HepG2 (cell line): ENCODE results near the gene ATRNL1. TPM values are rescaled to one million over a fixed set of nuclear protein-coding genes. Genes with fewer than 3 reads are reported as not detected.

Source experiments
- ATAC-seq: fragments of 200-7000 bp; cut with Tn5 transposase; 3 replicates; pipeline ENCODE4 v1.9.1; 2020; ENCODE audit warnings: mild to moderate bottlenecking, moderate library complexity
- BruUV-seq: library from RNA; stranded (reverse); fragments of 400-500 nt; replicated peaks from 2 replicates; lab custom pipeline; 2021; lab: Mats Ljungman, UMichigan
- CTCF ChIA-PET: fragments of 300-600 bp; formaldehyde crosslinking; extraction: SDS; loops from one replicate; lab custom pipeline; 2021; ENCODE audit warnings: low total read pairs, inconsistent platforms, low intra/inter-chr PET ratio; lab: Yijun Ruan, JAX
- POLR2A ChIA-PET: fragments of 350-600 bp; sonication (Branson Sonifier 250); formaldehyde crosslinking; loops from one replicate; lab custom pipeline; 2020; ENCODE audit warnings: antibody characterized with exemption, inconsistent platforms; lab: Yijun Ruan, JAX
- DNase-seq: peaks from one replicate; pipeline ENCODE4 v3.0.0-alpha.2; 2015; ENCODE audit warnings: low spot score
- FAIRE-seq: peaks from 3 replicates; lab custom pipeline; 2011; peaks lifted over from hg19 to GRCh38; lab: Jason Lieb, UNC
- H2AFZ ChIP-seq: one replicate; pipeline ENCODE4 v1.6.1; 2011; ENCODE audit warnings: low read length, inconsistent platforms
- H3K27ac ChIP-seq: fragments of 300-600 bp; 3 replicates; pipeline ENCODE4 v1.8.0; 2011; ENCODE audit warnings: mixed run types, mild to moderate bottlenecking, mixed read lengths, low read length, inconsistent platforms; ENCODE audit not compliant: insufficient read depth; ENCODE audit errors: extremely low read length
- H3K27me3 ChIP-seq, 2 experiments: fragments of 200-600 bp in 1 of 2; 2 replicates in 1 of 2; 3 replicates in 1 of 2; pipeline versions ENCODE4 v1.6.0 to v1.8.0; 2011; ENCODE audit warnings: low read length in 2 of 2, mild to moderate bottlenecking in 2 of 2, moderate library complexity in 2 of 2, inconsistent platforms in 1 of 2; ENCODE audit not compliant: insufficient read depth in 2 of 2, control insufficient read depth in 1 of 2
- H3K36me3 ChIP-seq, 2 experiments: fragments of 200-600 bp in 1 of 2; replicated peaks in 1 of 2; 2 replicates in 1 of 2; 3 replicates in 1 of 2; pipeline versions ENCODE4 v1.5.1 to v1.8.0; 2011; ENCODE audit warnings: low read length in 2 of 2, inconsistent platforms in 1 of 2; ENCODE audit not compliant: insufficient read depth in 2 of 2, control insufficient read depth in 1 of 2
- H3K4me1 ChIP-seq: 2 replicates; pipeline ENCODE4 v1.5.1; 2012; ENCODE audit warnings: low read length, inconsistent platforms; ENCODE audit not compliant: insufficient read depth
- H3K4me2 ChIP-seq: 2 replicates; pipeline ENCODE4 v1.6.0; 2011; ENCODE audit warnings: low read depth, low read length, inconsistent platforms
- H3K4me3 ChIP-seq, 3 experiments: fragments of 200-600 bp in 1 of 3; sonication (generic), shearing (Covaris generic) in 1 of 3; replicated peaks in 1 of 3; 2 replicates each; pipeline ENCODE4 v1.5.1; 2011 to 2016; ENCODE audit warnings: low read length in 3 of 3, inconsistent platforms in 2 of 3, low read depth in 2 of 3, mild to moderate bottlenecking in 2 of 3, control low read depth in 1 of 3, mixed read lengths in 1 of 3; ENCODE audit not compliant: insufficient read depth in 1 of 3
- H3K79me2 ChIP-seq: one replicate; pipeline ENCODE4 v1.6.1; 2011; ENCODE audit warnings: low read length, inconsistent platforms; ENCODE audit not compliant: insufficient read depth
- H3K9ac ChIP-seq: 2 replicates; pipeline ENCODE4 v1.6.0; 2011; ENCODE audit warnings: mild to moderate bottlenecking, low read depth, low read length, inconsistent platforms; ENCODE audit not compliant: insufficient read depth
- H3K9me3 ChIP-seq: 2 replicates; pipeline ENCODE4 v1.5.1; 2012; ENCODE audit warnings: mild to moderate bottlenecking, low read length
- H4K20me1 ChIP-seq: 2 replicates; pipeline ENCODE4 v1.6.0; 2011; ENCODE audit warnings: inconsistent platforms, mild to moderate bottlenecking, low read length, moderate library complexity; ENCODE audit not compliant: insufficient read depth
- CHD2 ChIP-seq: IDR thresholded peaks from 2 replicates; pipeline ENCODE4 v1.6.1; 2011; ENCODE audit warnings: low read depth, low read length, improper control_type of control experiment
- GATAD2A ChIP-seq: IDR thresholded peaks from 2 replicates; pipeline ENCODE4 v1.6.1; 2016
- MED13 ChIP-seq: sonication (generic); formaldehyde crosslinking; IDR thresholded peaks from 2 replicates; pipeline ENCODE4 v1.5.0; 2020; ENCODE audit warnings: missing genetic modification reagents
- TAF15 ChIP-seq: fragments of 200-400 bp; formaldehyde crosslinking; IDR thresholded peaks from one replicate; pipeline ENCODE4 v1.6.1; 2018; ENCODE audit warnings: mild to moderate bottlenecking, low read depth, low read length; ENCODE audit not compliant: poor library complexity, severe bottlenecking
- TBP ChIP-seq: sonication (generic); formaldehyde crosslinking; IDR thresholded peaks from 2 replicates; pipeline ENCODE4 v1.5.0; 2020; ENCODE audit warnings: missing genetic modification reagents
- ZFX ChIP-seq: sonication (generic); formaldehyde crosslinking; IDR thresholded peaks from 2 replicates; pipeline ENCODE4 v1.4.0; 2020; ENCODE audit warnings: mild to moderate bottlenecking, low read depth, missing genetic modification reagents, moderate library complexity
- ZNF224 ChIP-seq: sonication (generic); formaldehyde crosslinking; IDR thresholded peaks from 2 replicates; pipeline ENCODE4 v1.5.0; 2020; ENCODE audit warnings: mild to moderate bottlenecking, missing genetic modification reagents
- ZNF367 ChIP-seq: sonication (generic); formaldehyde crosslinking; IDR thresholded peaks from 2 replicates; pipeline ENCODE4 v1.4.0; 2020; ENCODE audit warnings: missing genetic modification reagents, borderline replicate concordance
- ZNF782 ChIP-seq: sonication (generic); formaldehyde crosslinking; IDR thresholded peaks from 2 replicates; pipeline ENCODE4 v1.4.0; 2020; ENCODE audit warnings: missing genetic modification reagents, mild to moderate bottlenecking, borderline replicate concordance
- WGBS: methylation state at CpG from one replicate; pipeline ENCODE4 v1.1.6; 2017; ENCODE audit warnings: low lambda C conversion rate; 5-methylcytosine and 5-hydroxymethylcytosine counted together
- in situ Hi-C: cut with HindIII; loops from 2 replicates; pipeline ENCODE4 v1.10.0; 2017; ENCODE audit warnings: low pct_unique_long_range_greater_than_20kb; ENCODE audit not compliant: extremely low pct_ligation_motif_present
- intact Hi-C: fragments of 100-400 bp; cut with micrococcal nuclease; formaldehyde crosslinking; loops from one replicate; pipeline ENCODE4 v1.10.0; 2022; ENCODE audit not compliant: unreplicated experiment
- polyA plus RNA-seq, 8 experiments: library from polyadenylated mRNA; depleted of rRNA in 3 of 8; stranded (reverse) in 7 of 8; unstranded in 1 of 8; fragments of >200 nt; fragmentation: Illumina TruSeq in 4 of 8; extraction: Trizol in 4 of 8; gene quantifications; 2 replicates each; pipeline versions ENCODE4 v1.2.1 to v1.2.3, GENCODE V29; 2011 to 2016; ENCODE audit warnings: low read depth in 4 of 8, missing spikeins in 1 of 8, mixed read lengths in 1 of 8; ENCODE audit not compliant: insufficient read depth in 1 of 8
- total RNA-seq, 5 experiments: library from RNA; depleted of rRNA; stranded (reverse); fragments of >200 nt; fragmentation: Illumina TruSeq; extraction: Trizol; gene quantifications; 2 replicates each; pipeline ENCODE4 v1.2.3, GENCODE V29; 2016; ENCODE audit warnings: low read depth in 1 of 5
- TF ChIP-seq, protein P1 (sequence below): sonication (generic); formaldehyde crosslinking; IDR thresholded peaks from 2 replicates; pipeline ENCODE4 v1.5.0; 2020; ENCODE audit warnings: missing genetic modification reagents, mild to moderate bottlenecking, borderline replicate concordance
- TF ChIP-seq, protein P2 (sequence below): sonication (generic); formaldehyde crosslinking; IDR thresholded peaks from 2 replicates; pipeline ENCODE4 v1.5.1; 2020; ENCODE audit warnings: missing genetic modification reagents, mild to moderate bottlenecking, borderline replicate concordance
- TF ChIP-seq, protein P3 (sequence below): sonication (generic); formaldehyde crosslinking; conservative IDR thresholded peaks from 2 replicates; pipeline ENCODE4 v1.4.0; 2020; ENCODE audit warnings: missing genetic modification reagents
- TF ChIP-seq, protein P4 (sequence below): sonication (generic); formaldehyde crosslinking; IDR thresholded peaks from 2 replicates; pipeline ENCODE4 v1.4.0; 2020; ENCODE audit warnings: low read depth, missing genetic modification reagents

The ATRNL1 gene
- total and polyA plus RNA-seq, 2 of the 13 experiments (the other 11 are each of a cell fraction or from before 2014, with no cell fraction given): 0.04 TPM; not detected in 1

DNA sequence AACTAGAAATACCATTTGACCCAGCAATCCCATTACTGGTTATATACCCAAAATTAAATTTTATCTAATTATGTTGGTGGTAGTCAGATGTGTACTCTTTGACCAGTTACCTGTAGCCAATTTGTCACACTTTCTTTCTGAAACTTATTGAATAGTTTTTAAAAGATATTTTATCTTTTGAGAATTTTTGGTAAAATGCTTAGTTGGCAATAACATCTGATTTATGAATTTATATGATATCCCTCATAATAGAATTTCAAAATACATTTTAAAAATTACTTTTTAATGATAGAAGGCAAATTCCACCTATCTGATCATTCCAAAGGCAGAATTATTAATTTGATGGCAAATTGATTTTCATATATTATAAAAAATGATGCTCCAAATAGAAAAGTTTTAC is 569.3 kb downstream of the ATRNL1 start (continued):
- TF ChIP-seq ZFX (CRISPR knock-in tag) (no peak), ZNF367 (CRISPR knock-in tag) (no peak), GATAD2A (CRISPR knock-in tag) (no peak)

DNA sequence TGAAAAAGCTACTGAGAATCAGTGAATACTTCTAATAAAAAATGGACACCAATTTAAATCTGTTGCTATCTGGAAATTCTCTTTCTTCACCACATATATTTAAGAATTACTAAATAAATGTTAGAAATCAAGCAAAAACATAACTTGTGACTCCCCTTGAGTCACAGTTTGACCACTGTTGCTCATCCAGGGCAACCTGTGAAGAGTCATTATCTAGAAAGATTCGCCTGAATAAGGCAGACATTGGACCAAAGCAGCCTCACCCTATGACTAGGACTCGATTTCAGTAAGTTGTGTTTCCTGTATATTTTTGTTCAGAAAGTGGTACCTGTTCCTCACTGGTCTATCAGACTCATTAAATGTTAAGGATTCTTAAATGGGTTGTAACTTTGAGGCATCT is 572.4 kb downstream of the ATRNL1 start:
- Histone ChIP-seq H3K4me1 (no peaks in the 10 kb centered on the region), H3K4me3 (no peak overlapping the region), H3K9me3 (no peaks in the 10 kb centered on the region), H4K20me1 (no peaks in the 10 kb centered on the region)
- CTCF ChIA-PET: no interaction called here
- DNase-seq: no peak
- intact Hi-C loops: no loop called here
- POLR2A ChIA-PET: no interaction called here
- no peak for TF ChIP-seq TBP (CRISPR knock-in tag)
- TF ChIP-seq TAF15: no peak
- TF ChIP-seq, protein P1, sequence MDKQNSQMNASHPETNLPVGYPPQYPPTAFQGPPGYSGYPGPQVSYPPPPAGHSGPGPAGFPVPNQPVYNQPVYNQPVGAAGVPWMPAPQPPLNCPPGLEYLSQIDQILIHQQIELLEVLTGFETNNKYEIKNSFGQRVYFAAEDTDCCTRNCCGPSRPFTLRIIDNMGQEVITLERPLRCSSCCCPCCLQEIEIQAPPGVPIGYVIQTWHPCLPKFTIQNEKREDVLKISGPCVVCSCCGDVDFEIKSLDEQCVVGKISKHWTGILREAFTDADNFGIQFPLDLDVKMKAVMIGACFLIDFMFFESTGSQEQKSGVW (CRISPR knock-in tag): no peak
- no peak for TF ChIP-seq MED13 (CRISPR knock-in tag)
- TF ChIP-seq, protein P2, sequence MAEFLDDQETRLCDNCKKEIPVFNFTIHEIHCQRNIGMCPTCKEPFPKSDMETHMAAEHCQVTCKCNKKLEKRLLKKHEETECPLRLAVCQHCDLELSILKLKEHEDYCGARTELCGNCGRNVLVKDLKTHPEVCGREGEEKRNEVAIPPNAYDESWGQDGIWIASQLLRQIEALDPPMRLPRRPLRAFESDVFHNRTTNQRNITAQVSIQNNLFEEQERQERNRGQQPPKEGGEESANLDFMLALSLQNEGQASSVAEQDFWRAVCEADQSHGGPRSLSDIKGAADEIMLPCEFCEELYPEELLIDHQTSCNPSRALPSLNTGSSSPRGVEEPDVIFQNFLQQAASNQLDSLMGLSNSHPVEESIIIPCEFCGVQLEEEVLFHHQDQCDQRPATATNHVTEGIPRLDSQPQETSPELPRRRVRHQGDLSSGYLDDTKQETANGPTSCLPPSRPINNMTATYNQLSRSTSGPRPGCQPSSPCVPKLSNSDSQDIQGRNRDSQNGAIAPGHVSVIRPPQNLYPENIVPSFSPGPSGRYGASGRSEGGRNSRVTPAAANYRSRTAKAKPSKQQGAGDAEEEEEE (CRISPR knock-in tag): no peak
- no peak for TF ChIP-seq CHD2
- TF ChIP-seq, protein P3, sequence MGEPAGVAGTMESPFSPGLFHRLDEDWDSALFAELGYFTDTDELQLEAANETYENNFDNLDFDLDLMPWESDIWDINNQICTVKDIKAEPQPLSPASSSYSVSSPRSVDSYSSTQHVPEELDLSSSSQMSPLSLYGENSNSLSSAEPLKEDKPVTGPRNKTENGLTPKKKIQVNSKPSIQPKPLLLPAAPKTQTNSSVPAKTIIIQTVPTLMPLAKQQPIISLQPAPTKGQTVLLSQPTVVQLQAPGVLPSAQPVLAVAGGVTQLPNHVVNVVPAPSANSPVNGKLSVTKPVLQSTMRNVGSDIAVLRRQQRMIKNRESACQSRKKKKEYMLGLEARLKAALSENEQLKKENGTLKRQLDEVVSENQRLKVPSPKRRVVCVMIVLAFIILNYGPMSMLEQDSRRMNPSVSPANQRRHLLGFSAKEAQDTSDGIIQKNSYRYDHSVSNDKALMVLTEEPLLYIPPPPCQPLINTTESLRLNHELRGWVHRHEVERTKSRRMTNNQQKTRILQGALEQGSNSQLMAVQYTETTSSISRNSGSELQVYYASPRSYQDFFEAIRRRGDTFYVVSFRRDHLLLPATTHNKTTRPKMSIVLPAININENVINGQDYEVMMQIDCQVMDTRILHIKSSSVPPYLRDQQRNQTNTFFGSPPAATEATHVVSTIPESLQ (CRISPR knock-in tag): no peak
- no peak for TF ChIP-seq ZNF224 (CRISPR knock-in tag)
- TF ChIP-seq, protein P4, sequence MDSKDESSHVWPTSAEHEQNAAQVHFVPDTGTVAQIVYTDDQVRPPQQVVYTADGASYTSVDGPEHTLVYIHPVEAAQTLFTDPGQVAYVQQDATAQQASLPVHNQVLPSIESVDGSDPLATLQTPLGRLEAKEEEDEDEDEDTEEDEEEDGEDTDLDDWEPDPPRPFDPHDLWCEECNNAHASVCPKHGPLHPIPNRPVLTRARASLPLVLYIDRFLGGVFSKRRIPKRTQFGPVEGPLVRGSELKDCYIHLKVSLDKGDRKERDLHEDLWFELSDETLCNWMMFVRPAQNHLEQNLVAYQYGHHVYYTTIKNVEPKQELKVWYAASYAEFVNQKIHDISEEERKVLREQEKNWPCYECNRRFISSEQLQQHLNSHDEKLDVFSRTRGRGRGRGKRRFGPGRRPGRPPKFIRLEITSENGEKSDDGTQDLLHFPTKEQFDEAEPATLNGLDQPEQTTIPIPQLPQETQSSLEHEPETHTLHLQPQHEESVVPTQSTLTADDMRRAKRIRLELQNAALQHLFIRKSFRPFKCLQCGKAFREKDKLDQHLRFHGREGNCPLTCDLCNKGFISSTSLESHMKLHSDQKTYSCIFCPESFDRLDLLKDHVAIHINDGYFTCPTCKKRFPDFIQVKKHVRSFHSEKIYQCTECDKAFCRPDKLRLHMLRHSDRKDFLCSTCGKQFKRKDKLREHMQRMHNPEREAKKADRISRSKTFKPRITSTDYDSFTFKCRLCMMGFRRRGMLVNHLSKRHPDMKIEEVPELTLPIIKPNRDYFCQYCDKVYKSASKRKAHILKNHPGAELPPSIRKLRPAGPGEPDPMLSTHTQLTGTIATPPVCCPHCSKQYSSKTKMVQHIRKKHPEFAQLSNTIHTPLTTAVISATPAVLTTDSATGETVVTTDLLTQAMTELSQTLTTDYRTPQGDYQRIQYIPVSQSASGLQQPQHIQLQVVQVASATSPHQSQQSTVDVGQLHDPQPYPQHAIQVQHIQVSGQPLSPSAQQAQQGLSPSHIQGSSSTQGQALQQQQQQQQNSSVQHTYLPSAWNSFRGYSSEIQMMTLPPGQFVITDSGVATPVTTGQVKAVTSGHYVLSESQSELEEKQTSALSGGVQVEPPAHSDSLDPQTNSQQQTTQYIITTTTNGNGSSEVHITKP (CRISPR knock-in tag): no peak
- no peak for TF ChIP-seq ZNF782 (CRISPR knock-in tag)
- TF ChIP-seq, all 625 proteins: peak for 0
- Histone ChIP-seq H3K27me3 (no peaks in the 10 kb centered on the region), H3K4me2 (no peak overlapping the region), H2AFZ (no peak overlapping the region), H3K9ac (no peak overlapping the region), H3K36me3 (no peaks in the 10 kb centered on the region), H3K27ac (no peak overlapping the region), H3K79me2 (no peaks in the 10 kb centered on the region)
- WGBS: 4% methylated on average over 2 of the region's 2 CpGs
- BruUV-seq: no TSS peak
- ATAC-seq (no peak), FAIRE-seq (no peak)
- in situ Hi-C loops: no loop called here
